Esophagus (tissue), 2 donors: ENCODE measurements around the gene TRDMT1. TPM values are rescaled to one million over a fixed set of nuclear protein-coding genes. Genes with fewer than 3 reads are reported as not detected.

Source experiments
- H3K27ac ChIP-seq, 2 donors: one replicate each; pipeline ENCODE4 v1.5.1; 2013; ENCODE audit warnings: low read depth in 2 of 2, mild to moderate bottlenecking in 2 of 2, inconsistent platforms in 1 of 2, low read length in 1 of 2, moderate library complexity in 1 of 2
- H3K27me3 ChIP-seq, 2 donors: one replicate each; pipeline ENCODE4 v1.6.1; 2013; ENCODE audit warnings: low read length in 2 of 2, control low read depth in 1 of 2, mild to moderate bottlenecking in 1 of 2; ENCODE audit not compliant: insufficient read depth in 2 of 2, control insufficient read depth in 1 of 2
- H3K36me3 ChIP-seq, 2 donors: one replicate each; pipeline ENCODE4 v1.6.1; 2013; ENCODE audit warnings: low read length in 1 of 2; ENCODE audit not compliant: control insufficient read depth in 2 of 2, insufficient read depth in 2 of 2
- H3K4me1 ChIP-seq, 2 donors: one replicate each; pipeline ENCODE4 v1.6.1; 2013; ENCODE audit warnings: low read length in 1 of 2; ENCODE audit not compliant: control insufficient read depth in 2 of 2, insufficient read depth in 2 of 2
- H3K4me3 ChIP-seq, 2 donors: one replicate each; pipeline ENCODE4 v1.5.1; 2013; ENCODE audit warnings: low read length in 2 of 2, mild to moderate bottlenecking in 2 of 2, low read depth in 1 of 2, moderate library complexity in 1 of 2
- H3K9me3 ChIP-seq, 2 donors: one replicate each; pipeline ENCODE4 v1.6.1; 2013; ENCODE audit warnings: mild to moderate bottlenecking in 2 of 2, low read depth in 1 of 2, low read length in 1 of 2, moderate library complexity in 1 of 2; ENCODE audit not compliant: control insufficient read depth in 2 of 2, insufficient read depth in 1 of 2
- WGBS, 2 donors: extraction: QIAGEN DNeasy Blood & Tissue Kit; methylation state at CpG; one replicate each; pipeline ENCODE4 v1.1.7; 2013; 5-methylcytosine and 5-hydroxymethylcytosine counted together
- polyA plus RNA-seq, 2 donors: library from polyadenylated mRNA; stranded (reverse); fragments of 200-250 nt; gene quantifications; one replicate each; pipeline ENCODE4 v1.2.3, GENCODE V29; 2013
- donor health status: healthy with polysubstance abuse.
- donor health status: Bipolar disorder and iron deficiency.

Gene TRDMT1
- polyA plus RNA-seq, 2 donors, result 0.81 to 1.2 TPM

DNA sequence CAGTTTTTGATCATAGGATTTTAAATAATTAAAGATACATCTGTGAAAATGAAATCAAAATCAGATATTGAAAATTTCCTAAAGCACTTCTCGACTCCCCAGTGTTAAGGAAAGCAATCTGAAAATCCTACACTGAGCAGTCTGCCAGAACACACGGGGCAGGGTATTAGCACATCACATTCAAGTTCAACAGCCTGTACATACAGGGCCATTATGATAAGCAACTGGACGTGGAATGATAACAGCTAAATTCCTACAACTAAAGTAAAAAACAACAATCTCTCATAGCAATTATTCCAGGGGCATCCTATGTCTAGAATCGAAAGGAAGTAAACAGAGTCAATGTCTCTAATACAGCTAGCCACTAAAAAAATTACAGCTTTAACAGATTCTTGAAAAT lies 31.7 kb downstream of the TRDMT1 start:
- H3K27me3 ChIP-seq, result no peaks in the 10 kb centered on the region
- no peaks in the 10 kb centered on the region for H3K9me3 ChIP-seq
- H3K4me3 ChIP-seq, result no peak overlapping the region
- no peaks in the 10 kb centered on the region for H3K4me1 ChIP-seq
- WGBS, 2 donors, result 72 to 74% methylated on average over 4 of the region's 4 CpGs
- H3K27ac ChIP-seq, result no peak overlapping the region
- no peaks in the 10 kb centered on the region for H3K36me3 ChIP-seq

DNA sequence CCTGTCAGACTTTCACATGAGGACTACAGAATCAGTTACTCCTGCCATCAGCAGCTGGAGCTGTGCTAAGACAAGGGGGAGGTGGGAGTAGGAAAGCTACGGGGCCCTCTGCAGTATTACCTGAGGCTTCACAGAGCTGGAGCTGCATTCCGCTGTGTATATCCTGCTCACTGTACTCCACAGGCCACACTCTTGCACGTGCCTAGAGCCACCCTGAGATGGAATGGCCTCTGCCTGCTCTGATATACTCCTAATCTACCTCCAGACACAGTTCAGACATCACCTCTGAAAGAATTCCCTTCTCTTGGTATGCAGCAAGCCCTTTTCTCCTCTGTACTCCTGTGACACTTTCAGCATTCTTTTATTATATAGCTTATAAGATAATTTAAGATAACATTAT lies 34.8 kb downstream of the TRDMT1 start:
- no peak overlapping the region for H3K4me3 ChIP-seq
- WGBS, 2 donors, result 75 to 85% methylated on average over 3 of the region's 3 CpGs
- no peaks in the 10 kb centered on the region for H3K9me3 ChIP-seq
- H3K27ac ChIP-seq, result no peak overlapping the region
- H3K27me3 ChIP-seq, result no peaks in the 10 kb centered on the region
- no peaks in the 10 kb centered on the region for H3K4me1 ChIP-seq
- no peaks in the 10 kb centered on the region for H3K36me3 ChIP-seq

DNA sequence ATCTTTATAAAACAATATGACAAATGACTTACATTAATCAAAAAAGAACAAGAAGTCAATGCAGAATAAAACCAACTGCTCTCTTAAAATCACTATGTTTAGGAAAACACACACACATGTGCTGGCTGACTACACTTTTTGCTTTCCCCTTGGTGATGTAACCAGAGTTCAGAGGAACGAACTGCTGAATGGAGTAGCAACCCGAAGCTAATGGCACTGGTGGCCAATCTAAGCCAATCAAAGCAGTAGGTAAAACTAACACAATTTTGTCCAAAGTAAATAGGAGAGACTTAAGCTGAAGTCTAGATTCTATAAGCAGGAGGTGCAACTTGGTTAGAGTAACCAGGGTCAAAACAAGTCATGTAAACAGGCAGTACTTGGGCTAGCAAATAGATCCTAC lies 38.6 kb downstream of the TRDMT1 start:
- no peaks in the 10 kb centered on the region for H3K9me3 ChIP-seq
- H3K27me3 ChIP-seq, result no peaks in the 10 kb centered on the region
- H3K27ac ChIP-seq, result no peak overlapping the region
- H3K4me1 ChIP-seq, result no peaks in the 10 kb centered on the region
- no peaks in the 10 kb centered on the region for H3K36me3 ChIP-seq
- 67 to 71% methylated on average over 2 of the region's 2 CpGs for WGBS, 2 donors
- H3K4me3 ChIP-seq, result no peak overlapping the region

DNA sequence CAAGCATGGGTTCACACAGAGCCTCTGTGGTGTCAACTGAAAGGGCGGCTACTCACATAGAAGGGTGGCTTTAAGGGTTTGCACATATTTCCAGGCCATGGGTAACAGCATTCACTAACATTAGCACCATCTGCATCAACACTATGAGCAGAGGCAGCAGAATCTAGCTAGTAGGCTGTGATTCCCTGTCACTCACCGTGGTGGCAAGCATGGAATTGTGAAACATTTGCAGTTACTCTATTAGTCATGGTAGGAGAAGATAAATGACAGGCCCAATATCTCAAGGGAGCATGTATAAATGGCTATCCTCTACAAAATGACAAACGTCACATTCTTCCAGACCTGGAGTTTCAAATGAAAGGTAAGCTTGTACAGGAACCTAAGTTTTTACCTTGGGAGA lies 39.7 kb downstream of the TRDMT1 start:
- no peaks in the 10 kb centered on the region for H3K27me3 ChIP-seq
- no peaks in the 10 kb centered on the region for H3K4me1 ChIP-seq
- H3K9me3 ChIP-seq, result no peaks in the 10 kb centered on the region
- 61 to 69% methylated on average over 3 of the region's 3 CpGs for WGBS, 2 donors
- H3K27ac ChIP-seq, result no peak overlapping the region
- no peaks in the 10 kb centered on the region for H3K36me3 ChIP-seq
- no peak overlapping the region for H3K4me3 ChIP-seq

DNA sequence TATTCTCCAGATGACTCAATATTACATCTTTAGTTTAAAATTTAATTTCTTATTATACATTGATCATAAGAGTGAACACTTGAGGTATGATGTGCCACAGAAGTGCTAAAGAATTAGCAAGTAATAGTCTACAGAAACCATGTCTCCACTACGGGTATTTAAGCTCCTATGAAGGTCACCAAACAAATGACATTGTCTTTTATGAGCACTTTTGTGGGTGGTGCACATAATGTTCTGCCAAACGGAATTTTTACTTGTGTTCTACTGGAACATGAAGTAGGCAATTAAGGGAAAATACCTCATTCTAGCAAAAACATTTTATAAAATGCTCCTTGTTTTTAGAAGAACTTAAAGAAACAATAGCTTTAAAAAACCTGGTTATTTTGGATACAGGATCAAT lies 44.4 kb downstream of the TRDMT1 start:
- Histone ChIP-seq H3K27ac (no peak overlapping the region), H3K9me3 (no peaks in the 10 kb centered on the region), H3K36me3 (no peaks in the 10 kb centered on the region), H3K27me3 (no peaks in the 10 kb centered on the region), H3K4me3 (no peak overlapping the region), H3K4me1 (no peaks in the 10 kb centered on the region)
- WGBS, 2 donors, result 78 to 93% methylated on average over 2 of the region's 2 CpGs

DNA sequence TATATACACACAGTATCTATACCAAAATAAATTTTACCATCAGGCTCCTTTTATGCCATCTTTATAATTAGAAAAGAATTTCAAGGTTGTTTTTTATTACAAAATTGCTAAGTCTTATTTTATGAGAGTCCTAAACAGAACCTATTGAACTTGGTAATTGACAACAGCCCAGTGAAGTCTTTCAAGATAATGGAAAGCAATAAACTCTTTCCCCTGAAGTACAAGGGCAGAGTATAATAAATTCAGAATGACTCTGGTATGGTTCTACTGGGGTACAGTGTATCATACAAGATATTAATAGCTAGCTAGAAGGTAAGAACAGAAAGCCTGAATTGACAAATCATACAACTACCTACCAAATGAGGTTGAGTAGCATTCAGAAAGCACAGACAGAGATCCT lies 45.6 kb downstream of the TRDMT1 start:
- H3K9me3 ChIP-seq, result no peaks in the 10 kb centered on the region
- H3K4me3 ChIP-seq, result no peak overlapping the region
- no peaks in the 10 kb centered on the region for H3K4me1 ChIP-seq
- H3K27me3 ChIP-seq, result no peaks in the 10 kb centered on the region
- no peaks in the 10 kb centered on the region for H3K36me3 ChIP-seq
- no peak overlapping the region for H3K27ac ChIP-seq

DNA sequence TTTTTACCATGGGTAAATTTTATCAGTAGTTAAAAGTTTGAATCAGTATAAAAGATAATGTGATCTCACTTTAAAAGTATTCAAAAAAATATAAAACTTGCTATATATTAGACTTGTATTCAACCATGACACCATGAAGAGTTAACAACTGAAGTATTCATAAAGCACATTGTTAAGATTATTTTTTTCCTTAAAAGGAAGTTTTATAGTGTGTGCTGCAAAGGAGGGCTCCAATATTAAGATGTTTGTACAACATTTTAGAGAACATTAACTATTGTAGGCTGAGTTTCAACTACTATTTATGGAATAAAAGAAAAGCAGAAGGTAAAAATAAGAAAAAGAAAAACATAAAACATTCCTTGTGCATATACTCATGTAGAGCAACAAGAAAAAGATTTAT lies 47.4 kb downstream of the TRDMT1 start:
- no peak overlapping the region for H3K4me3 ChIP-seq
- no peak overlapping the region for H3K27ac ChIP-seq
- H3K4me1 ChIP-seq, result no peaks in the 10 kb centered on the region
- H3K9me3 ChIP-seq, result no peaks in the 10 kb centered on the region
- H3K27me3 ChIP-seq, result no peaks in the 10 kb centered on the region
- no peaks in the 10 kb centered on the region for H3K36me3 ChIP-seq

DNA sequence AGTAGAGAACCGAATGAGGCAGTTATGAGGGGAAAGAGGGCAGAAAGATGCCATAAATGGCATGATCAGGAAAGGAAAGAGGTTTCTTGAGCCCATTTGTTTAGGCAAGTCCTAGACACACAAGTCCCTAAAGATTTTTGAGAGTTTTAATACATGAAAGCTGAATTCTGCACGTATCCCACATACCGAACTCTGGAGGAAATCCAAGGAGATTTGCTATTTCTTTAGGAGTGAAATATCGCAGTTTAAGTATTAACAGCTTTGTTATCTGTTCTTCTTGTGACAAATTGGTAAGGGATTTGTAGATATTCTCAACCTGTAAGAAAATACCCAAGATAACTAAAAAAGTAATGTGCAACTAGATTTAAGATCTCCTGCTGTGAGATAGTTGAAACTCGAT lies 48.2 kb downstream of the TRDMT1 start:
- no peaks in the 10 kb centered on the region for H3K27me3 ChIP-seq
- H3K4me1 ChIP-seq, result no peaks in the 10 kb centered on the region
- 84 to 91% methylated on average over 5 of the region's 5 CpGs for WGBS, 2 donors
- no peaks in the 10 kb centered on the region for H3K36me3 ChIP-seq
- no peaks in the 10 kb centered on the region for H3K9me3 ChIP-seq
- no peak overlapping the region for H3K4me3 ChIP-seq
- no peak overlapping the region for H3K27ac ChIP-seq

DNA sequence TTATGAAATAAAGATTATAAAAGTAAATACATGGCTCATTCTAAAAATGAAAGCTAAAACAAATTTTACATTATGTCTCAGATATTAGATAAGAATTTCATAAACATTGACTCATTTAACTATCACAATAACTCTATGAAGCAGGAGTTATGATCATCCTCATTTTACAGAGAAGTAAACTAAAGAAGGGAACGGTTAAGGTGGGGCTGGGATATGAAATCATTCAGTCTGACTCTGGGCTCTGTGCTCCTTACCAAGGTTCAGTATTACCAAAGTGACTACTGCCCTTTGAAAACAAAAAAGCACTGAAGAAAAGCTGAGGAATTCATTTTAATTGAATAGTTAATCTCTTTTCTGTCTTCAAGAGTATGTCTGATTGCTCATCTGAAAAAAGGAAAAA lies 49.8 kb downstream of the TRDMT1 start:
- WGBS, 2 donors, result 58 to 74% methylated on average over 1 of the region's 1 CpG

DNA sequence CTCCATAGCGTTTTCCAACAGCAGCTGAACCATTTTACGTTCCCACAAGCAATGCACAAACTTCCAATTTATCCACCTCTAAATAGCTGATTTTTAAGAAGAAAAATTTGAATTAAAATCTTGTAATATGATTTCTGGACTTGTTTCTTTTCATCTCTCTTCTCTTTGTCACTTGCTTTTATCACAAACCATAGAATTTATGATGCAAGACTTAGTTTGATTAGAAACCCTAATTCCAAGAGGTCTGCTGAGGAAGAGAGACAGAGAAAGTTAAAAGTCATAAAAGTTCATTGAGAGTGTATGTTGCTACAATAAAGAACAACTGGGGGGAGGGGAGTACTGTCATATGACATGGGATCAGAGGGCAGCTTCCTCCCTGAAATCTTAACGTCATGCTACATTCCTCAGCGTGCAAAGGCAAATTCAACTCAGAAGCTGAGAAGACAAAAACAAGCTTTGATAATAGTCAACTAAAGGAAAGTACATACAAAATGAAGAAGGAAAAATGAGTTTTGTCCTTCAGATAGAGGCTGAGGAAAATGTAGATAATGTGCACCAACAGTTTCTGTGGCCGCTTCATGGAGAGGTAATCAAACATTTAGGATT lies 53.5 kb downstream of the TRDMT1 start:
- Histone ChIP-seq H3K4me3 (no peak overlapping the region), H3K9me3 (no peaks in the 10 kb centered on the region), H3K27me3 (no peaks in the 10 kb centered on the region), H3K36me3 (no peaks in the 10 kb centered on the region), H3K4me1 (no peaks in the 10 kb centered on the region), H3K27ac (no peak overlapping the region)
- WGBS, 2 donors, result 87 to 89% methylated on average over 5 of the region's 5 CpGs

More for the DNA sequence above, 49.8 kb downstream of the TRDMT1 start:
- no peaks in the 10 kb centered on the region for H3K27me3 ChIP-seq
- H3K36me3 ChIP-seq, result no peaks in the 10 kb centered on the region
- H3K4me3 ChIP-seq, result no peak overlapping the region
- no peaks in the 10 kb centered on the region for H3K4me1 ChIP-seq
- H3K27ac ChIP-seq, result no peak overlapping the region
- H3K9me3 ChIP-seq, result no peaks in the 10 kb centered on the region
